Activated naive CD8-positive, alpha-beta T cell treated with anti-CD3 and anti-CD28 coated beads, Interleukin-2, amount 50 U/mL, for 16 hours (primary cell): ENCODE measurements around the gene AGTR1.
"Not testable (repeated sequence)": the region's sequence is repeated elsewhere in the genome, so short reads cannot be mapped to it uniquely, and the experiment has no call there.

Experiments
- DNase-seq: peaks from one replicate; pipeline ENCODE4 v3.0.0-alpha.2; 2020; ENCODE audit warnings: low read depth, low spot score

AGTR1 gene

GRCh38 chr3:148718982-148719862 is 21.5 kb downstream of the AGTR1 start:
- DNase-seq, result no peak

DNA sequence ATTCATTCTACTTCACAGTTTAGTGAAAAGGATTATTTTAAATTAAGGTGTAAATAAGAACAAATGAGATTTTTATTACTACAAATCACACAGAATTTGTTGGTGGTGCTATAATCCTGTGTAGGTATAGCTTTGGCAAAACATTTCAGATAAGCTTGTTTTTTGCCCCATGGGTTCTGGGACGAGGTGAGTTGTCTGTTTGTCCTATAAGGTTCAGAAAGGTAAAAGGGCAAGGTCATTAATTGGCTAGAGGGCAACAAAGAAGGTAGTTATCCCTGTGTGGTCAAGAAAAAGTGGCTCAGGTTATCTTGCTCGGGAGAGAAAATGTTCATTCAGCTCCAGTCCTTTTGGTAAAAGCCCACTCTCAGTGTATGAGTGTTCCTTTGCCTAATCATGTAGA is 23.2 kb downstream of the AGTR1 start:
- DNase-seq, result no peak

GRCh38 chr3:148723631-148724030 is 25.9 kb downstream of the AGTR1 start:
- no peak for DNase-seq

- DNase-seq, result no peak
These were observed 29.5 kb downstream of the AGTR1 start for GRCh38 chr3:148727231-148727630.

DNA sequence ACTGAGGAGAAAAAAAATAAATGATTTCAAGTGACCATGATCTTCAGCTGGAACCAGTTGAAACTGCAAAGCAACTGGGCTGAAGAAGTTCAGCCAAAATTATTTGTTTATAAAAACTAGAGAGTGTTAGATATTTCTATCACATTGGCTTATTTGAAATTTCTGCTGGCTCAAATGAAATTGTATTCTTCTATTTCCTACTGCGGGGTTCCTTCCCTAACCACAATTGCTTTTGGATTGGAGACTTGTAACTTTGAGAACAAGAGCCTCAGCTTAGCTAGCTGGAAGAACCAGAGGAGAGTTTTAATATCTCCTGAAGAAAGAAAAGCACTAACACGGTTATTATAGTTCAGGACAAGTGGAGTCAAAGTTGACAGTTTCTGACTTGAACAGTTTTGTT is 31.1 kb downstream of the AGTR1 start:
- DNase-seq, result no peak

DNA sequence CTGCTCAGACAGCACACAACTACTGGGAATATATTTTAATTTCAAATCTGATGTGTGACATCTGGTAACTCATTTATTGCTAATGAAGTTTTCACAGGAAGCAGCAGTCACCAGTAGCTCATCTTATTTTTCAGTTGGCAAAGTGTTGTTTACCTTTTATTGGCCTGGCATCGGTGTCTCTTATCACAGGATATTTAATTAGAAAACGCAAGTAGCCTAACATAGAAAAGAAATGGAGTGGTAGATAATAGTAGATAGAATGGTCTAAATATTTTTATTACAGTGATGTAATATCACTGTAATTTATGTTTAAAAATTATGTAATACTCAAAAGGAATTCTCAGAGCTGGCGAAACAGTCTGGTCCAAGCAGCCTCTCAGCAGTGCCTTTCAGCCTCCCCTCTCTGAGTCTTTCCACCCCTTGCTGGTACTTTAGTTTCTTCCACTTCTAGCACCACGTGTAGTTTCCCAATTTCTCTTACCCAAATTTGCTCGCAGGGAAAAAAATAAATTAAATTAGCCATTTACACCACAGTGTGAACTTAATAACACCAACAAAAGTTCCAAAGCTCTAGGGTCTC is 31.9 kb downstream of the AGTR1 start:
- no peak for DNase-seq

DNA sequence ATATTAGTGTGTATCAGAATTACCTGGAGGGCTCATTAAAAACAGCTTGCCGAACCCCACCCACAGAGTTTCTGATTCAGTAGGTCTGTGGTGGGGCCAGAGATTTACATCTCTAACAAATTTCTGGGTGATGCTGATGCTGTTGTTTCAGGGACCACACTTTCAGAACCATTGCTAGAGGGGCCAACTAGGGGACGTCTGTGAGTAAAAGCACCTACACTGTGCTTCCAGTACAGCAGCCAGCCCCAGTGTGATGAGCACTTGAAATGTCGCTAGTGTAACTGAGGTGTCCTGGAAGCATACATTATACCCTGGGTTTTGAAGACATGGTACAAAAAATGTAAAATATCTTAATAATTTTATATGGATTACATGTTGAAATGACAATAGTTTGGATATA is 33.0 kb downstream of the AGTR1 start:
- DNase-seq, result no peak

GRCh38 chr3:148735597-148735996 is 37.9 kb downstream of the AGTR1 start:
- no peak for DNase-seq

GRCh38 chr3:148736086-148736485 is 38.4 kb downstream of the AGTR1 start:
- no peak for DNase-seq

DNA sequence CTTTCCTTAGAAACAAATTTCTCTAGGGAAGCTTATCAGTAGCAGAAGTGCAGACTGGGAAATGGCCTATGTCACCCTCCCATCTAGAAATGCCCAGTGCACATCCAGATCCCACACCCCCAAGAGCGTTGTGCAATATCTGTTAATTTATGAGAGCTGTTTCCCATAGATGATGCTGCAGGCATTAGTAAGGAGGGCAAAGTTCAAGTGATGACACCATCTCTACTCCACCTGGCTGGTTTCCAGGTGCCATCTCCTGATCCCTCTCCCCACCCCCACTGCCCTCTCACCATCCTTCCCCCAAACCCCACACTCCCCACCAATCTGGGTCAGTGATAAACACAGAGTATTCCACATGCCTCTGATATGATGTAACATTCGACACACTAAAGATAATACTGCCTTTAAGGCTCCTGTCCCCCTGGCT is 39.4 kb downstream of the AGTR1 start:
- no peak for DNase-seq

DNA sequence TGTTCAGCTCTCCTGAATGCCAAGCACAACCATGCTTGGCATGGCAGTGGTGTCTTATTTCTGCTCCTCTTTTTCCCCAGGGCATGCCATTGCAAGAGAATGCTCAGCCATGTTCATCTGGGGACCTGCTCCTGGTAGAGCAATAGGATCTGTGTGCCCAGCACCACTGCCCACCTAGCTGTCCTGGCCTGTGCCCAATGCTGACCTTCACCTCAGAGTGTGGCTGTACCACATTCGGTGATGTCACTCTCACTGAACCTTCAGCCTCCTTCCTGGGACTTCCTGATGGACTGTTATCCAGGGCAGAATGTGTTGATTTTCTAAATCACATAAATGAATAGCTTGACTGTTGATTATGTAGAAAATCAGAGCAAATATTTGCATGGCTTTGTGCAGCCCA is 42.0 kb downstream of the AGTR1 start:
- DNase-seq, result no peak

DNA sequence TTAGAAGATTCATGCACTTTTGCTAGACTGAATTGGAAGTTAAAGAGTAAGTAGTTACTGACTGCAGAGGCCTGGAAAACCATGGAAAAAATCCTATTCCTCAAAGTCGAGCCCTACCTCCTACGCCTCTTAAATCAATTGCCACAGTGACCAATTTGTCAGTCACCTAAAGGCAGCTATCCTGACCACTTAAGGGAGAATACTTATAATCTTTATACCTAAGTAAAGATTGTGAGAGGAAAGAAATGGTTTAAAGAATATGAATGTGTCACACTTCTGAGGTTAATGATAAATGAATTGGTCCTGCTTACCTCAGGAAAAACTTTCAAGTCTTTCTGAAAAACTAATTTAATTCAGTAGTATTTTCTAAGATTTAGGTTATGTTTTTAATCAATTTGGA is 42.6 kb downstream of the AGTR1 start:
- no peak for DNase-seq

DNA sequence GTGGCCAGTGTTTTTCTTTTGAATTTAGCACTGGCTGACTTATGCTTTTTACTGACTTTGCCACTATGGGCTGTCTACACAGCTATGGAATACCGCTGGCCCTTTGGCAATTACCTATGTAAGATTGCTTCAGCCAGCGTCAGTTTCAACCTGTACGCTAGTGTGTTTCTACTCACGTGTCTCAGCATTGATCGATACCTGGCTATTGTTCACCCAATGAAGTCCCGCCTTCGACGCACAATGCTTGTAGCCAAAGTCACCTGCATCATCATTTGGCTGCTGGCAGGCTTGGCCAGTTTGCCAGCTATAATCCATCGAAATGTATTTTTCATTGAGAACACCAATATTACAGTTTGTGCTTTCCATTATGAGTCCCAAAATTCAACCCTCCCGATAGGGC is 43.5 kb downstream of the AGTR1 start:
- no peak for DNase-seq

DNA sequence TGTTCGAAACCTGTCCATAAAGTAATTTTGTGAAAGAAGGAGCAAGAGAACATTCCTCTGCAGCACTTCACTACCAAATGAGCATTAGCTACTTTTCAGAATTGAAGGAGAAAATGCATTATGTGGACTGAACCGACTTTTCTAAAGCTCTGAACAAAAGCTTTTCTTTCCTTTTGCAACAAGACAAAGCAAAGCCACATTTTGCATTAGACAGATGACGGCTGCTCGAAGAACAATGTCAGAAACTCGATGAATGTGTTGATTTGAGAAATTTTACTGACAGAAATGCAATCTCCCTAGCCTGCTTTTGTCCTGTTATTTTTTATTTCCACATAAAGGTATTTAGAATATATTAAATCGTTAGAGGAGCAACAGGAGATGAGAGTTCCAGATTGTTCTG is 44.4 kb downstream of the AGTR1 start:
- DNase-seq, result no peak

- DNase-seq, result no peak
These were observed 48.4 kb downstream of the AGTR1 start for GRCh38 chr3:148746053-148746452.

DNA sequence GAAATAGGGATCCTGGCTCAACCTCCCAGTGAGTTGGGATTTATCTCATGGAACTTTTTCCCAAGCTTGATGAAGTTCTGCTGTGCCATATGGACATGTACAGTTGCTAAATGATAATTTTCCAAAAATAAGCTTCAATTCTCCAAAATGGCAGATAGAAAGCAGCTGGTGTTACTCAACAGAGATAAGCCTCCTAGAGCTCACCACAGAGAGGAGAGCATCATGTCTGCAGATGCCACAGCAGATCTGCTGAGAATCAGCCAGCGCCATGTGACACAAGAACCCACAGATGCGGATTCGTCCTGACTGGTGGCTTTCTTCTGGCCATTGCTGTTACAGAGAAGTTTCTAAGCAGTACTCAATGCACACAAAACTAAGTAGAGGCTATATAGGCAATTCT is 50.6 kb downstream of the AGTR1 start:
- no peak for DNase-seq

- no peak for DNase-seq
These were observed 52.6 kb downstream of the AGTR1 start for GRCh38 chr3:148750296-148750695.

GRCh38 chr3:148751461-148751860 is 53.8 kb downstream of the AGTR1 start:
- DNase-seq, result no peak

- DNase-seq, result not testable (repeated sequence)
These were observed 55.7 kb downstream of the AGTR1 start for GRCh38 chr3:148753385-148753784.

DNA sequence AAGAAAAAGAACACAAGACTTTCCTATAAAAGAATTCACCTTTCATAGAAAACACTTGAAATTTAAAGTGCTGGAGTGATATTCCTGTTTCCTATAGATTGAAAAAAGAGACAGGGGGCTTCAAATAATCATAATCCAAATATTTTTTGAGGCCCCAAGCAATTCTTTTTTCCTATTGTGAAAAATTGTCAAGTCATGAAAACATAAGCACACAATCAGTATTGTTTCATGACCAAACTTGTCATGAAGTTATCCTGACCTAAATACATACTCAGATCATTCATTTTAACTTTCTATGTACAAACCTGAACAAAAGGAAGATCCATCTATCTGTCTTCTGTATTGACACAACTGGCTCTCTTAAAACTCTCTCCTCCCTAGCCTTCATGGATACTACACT is 57.9 kb downstream of the AGTR1 start:
- DNase-seq, result no peak

DNA sequence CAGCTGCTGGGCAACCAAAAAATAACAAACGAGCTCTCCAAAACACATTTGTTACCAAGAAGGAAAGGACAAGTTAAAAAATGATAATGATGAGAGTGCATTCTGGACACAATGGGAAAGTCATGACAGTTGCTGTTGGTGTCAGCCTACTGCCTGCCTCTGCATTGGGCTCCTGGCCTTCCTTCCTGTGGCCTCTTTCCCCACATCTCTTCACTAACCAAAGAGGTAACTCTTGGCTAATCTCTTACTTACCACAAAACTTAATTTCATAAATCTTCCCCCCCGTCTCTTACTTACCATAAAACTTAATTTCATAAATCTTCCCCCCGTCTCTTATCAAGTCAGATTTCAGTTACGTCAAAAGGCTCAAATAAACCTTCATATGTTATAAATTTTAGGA is 58.6 kb downstream of the AGTR1 start:
- DNase-seq, result no peak

DNA sequence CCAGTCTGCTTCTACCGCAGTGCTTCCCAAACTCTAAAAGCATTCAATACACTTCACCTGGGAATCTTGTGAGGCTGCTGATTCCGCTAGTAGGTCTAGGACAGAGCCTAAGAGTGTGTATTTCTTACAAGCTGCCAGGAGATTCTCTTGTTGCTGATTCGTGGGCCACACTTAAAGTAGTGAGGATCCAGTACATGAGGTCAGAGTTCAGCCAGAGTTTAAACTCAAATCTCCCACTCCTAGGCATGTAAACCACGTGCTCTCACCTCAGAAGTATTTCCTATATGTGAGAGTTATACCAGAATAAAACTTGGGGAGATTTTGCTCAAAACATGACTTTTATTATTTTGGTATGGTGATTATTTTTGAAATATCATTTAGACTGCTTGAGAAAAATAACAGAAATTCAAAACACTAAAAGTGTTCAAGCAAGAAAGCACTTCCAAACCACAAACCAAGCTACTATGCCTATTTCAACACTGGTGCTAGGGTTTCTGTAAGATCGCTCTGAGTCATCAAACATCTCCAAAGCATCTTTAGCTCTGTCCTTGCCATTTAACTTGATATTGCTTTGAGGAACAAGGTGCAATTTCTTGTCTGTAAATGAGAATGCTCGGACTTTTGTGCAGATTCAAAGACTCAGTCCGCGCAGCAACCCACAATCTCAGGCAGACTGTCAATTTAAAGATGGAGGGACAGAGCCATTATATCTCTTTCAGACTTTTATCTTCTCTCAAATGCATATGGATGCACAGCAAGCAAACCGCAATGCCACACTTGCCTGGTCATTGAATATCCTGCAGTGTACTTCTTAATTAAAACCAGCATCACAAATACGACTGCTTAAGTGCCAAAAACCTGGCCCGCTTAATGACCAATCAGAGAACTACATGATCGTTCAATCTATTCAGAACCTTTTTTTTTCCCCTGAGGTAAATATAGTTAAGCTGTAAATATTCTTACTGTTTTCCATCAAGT is 59.8 kb downstream of the AGTR1 start:
- DNase-seq, result no peak
